ENCODE measurements around the gene SNAPC1.

DNA sequence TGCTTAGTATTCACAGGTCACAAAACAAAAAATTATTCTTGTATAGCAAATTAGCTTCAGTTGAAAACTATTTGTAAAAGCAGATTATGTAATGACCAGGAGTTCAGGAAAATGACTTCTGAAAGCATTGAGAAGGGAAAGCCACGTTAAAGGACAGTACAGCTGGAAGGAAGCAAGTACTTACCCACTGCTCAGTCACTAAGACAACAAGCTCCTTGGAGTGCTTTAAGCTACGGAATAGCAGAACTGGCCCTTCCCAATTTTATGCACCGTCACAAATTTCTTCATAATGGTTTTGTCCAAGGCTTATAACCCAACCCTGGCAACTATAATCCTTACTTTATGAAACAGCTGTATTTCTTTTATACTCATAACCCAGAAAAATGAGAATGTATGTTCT, 13.0 kb upstream of the SNAPC1 start:
- TF ChIP-seq, protein P1, sequence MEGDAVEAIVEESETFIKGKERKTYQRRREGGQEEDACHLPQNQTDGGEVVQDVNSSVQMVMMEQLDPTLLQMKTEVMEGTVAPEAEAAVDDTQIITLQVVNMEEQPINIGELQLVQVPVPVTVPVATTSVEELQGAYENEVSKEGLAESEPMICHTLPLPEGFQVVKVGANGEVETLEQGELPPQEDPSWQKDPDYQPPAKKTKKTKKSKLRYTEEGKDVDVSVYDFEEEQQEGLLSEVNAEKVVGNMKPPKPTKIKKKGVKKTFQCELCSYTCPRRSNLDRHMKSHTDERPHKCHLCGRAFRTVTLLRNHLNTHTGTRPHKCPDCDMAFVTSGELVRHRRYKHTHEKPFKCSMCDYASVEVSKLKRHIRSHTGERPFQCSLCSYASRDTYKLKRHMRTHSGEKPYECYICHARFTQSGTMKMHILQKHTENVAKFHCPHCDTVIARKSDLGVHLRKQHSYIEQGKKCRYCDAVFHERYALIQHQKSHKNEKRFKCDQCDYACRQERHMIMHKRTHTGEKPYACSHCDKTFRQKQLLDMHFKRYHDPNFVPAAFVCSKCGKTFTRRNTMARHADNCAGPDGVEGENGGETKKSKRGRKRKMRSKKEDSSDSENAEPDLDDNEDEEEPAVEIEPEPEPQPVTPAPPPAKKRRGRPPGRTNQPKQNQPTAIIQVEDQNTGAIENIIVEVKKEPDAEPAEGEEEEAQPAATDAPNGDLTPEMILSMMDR (IDR thresholded peaks at IDR 0.05 in 4 of 5, conservative IDR thresholded peaks at IDR 0.05 in 1 of 5) = no peak
- TF ChIP-seq POLR2A (IDR thresholded peaks at IDR 0.05) = no peak
